Psoas muscle (tissue), 8 donors: ENCODE results near the gene NRIP1. TPM values are rescaled to one million over a fixed set of nuclear protein-coding genes. Genes with fewer than 3 reads are reported as not detected.
A peak's percentile ranks its signal among the peaks of the same experiment; 100 is the strongest.

Experiments used
- ATAC-seq, 4 donors: fragments of 200-7000 bp; cut with Tn5 transposase; one replicate each; pipeline ENCODE4 v1.9.1; 2020; ENCODE audit warnings: moderate library complexity in 3 of 4, mild to moderate bottlenecking in 2 of 4
- DNase-seq, 2 donors: peaks; one replicate each; pipeline ENCODE4 v3.0.0-alpha.2; 2020
- H3K27ac ChIP-seq: fragments of 200-600 bp; one replicate; pipeline ENCODE4 v1.8.0; 2022
- H3K27me3 ChIP-seq, 3 donors: fragments of 200-600 bp in 1 of 3; one replicate each; pipeline versions ENCODE4 v1.6.1 to v1.8.0; 2013 to 2022; ENCODE audit warnings: low read length in 2 of 3, mild to moderate bottlenecking in 2 of 3, moderate library complexity in 1 of 3; ENCODE audit not compliant: insufficient read depth in 3 of 3
- H3K36me3 ChIP-seq, 2 donors: fragments of 200-600 bp in 1 of 2; one replicate each; pipeline versions ENCODE4 v1.6.1 to v1.8.0; 2013 to 2022; ENCODE audit warnings: low read depth in 1 of 2, mild to moderate bottlenecking in 1 of 2, moderate library complexity in 1 of 2; ENCODE audit not compliant: insufficient read depth in 1 of 2
- H3K4me1 ChIP-seq: fragments of 200-600 bp; one replicate; pipeline ENCODE4 v1.8.0; 2022
- H3K4me3 ChIP-seq: fragments of 200-600 bp; one replicate; pipeline ENCODE4 v1.8.0; 2022; ENCODE audit warnings: mild to moderate bottlenecking
- H3K9me3 ChIP-seq: fragments of 200-600 bp; one replicate; pipeline ENCODE4 v1.8.0; 2022
- WGBS, 3 donors: extraction: QIAGEN DNeasy Blood & Tissue Kit; methylation state at CpG; one replicate each; pipeline versions ENCODE4 v1.1.6 to v1.1.7; 2013; 5-methylcytosine and 5-hydroxymethylcytosine counted together
- intact Hi-C, 2 donors: fragments of 100-400 bp; cut with DNase I; formaldehyde crosslinking; loops; one replicate each; pipeline versions ENCODE4 v1.11.0 to v1.14.2; 2022
- polyA plus RNA-seq, 3 donors: library from polyadenylated mRNA; stranded (reverse); fragments of 200-250 nt; gene quantifications; one replicate each; pipeline ENCODE4 v1.2.3, GENCODE V29; 2013
- total RNA-seq, 4 donors: library from RNA; stranded (reverse); fragmentation: NEBNext Ultra II Directional in 2 of 4; extraction: Animal tissue kit (Norgen Biotek cat#: 25700) in 2 of 4; gene quantifications; one replicate each; pipeline versions ENCODE4 v1.2.1 to v1.2.4, GENCODE V29; 2021 to 2023
- TF ChIP-seq, protein P1 (sequence below): fragments of 200-600 bp; IDR thresholded peaks from one replicate; pipeline ENCODE4 v1.8.0; 2022; ENCODE audit warnings: antibody characterized with exemption
- donor health status: healthy with polysubstance abuse.
- donor health status: DM: no; HTN: no; CAD: no; lungs with moderate emphysema.
- donor health status: Bipolar disorder and iron deficiency.
- donor health status: healthy.
- donor health status: DM: yes; HTN: yes; CAD: no.
- donor health status: DM: no; HTN: no; CAD: no.
- donor health status: DM: no; HTN: no; CAD: no.
- donor health status: DM: yes; HTN: yes; CAD: no.

NRIP1 gene
- total and polyA plus RNA-seq, 7 donors: 12.1 to 137 (median 42.8) TPM

DNA sequence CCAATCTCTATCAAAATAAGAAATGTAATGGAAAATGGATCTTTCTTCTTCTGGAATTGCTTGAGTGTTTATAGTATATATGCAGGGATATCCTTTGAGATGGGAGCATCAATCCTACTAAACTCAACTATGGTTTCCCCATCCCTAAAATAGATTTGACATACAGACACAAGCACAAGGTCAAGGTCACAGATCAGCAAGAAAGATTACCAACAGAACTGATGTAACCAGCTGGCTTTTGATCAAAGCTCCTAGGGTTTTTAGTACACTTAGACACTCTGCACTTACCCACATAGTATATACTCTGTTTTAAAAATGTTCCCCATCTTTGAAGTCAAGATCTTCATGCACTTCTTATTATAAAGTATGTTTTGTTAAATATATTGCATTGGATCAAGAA lies 85.5 kb downstream of the NRIP1 start:
- intact Hi-C loops: loop anchor here in 1 of 2 donors (10.0 kb wide), 1 partner anchor 76 kb away; no protein-coding TSS in a partner anchor
- no peaks in the 10 kb centered on the region for H3K9me3 ChIP-seq
- peaks cover 0 to 6% of the 10 kb centered on the region in 2 donors for H3K36me3 ChIP-seq
- peaks cover 22% of the 10 kb centered on the region for H3K4me1 ChIP-seq
- H3K4me3 ChIP-seq: no peak overlapping the region
- DNase-seq (no peak), ATAC-seq (peak in 3 of 4 donors; percentile 28 to 54 (median 37))
- TF ChIP-seq, protein P1, sequence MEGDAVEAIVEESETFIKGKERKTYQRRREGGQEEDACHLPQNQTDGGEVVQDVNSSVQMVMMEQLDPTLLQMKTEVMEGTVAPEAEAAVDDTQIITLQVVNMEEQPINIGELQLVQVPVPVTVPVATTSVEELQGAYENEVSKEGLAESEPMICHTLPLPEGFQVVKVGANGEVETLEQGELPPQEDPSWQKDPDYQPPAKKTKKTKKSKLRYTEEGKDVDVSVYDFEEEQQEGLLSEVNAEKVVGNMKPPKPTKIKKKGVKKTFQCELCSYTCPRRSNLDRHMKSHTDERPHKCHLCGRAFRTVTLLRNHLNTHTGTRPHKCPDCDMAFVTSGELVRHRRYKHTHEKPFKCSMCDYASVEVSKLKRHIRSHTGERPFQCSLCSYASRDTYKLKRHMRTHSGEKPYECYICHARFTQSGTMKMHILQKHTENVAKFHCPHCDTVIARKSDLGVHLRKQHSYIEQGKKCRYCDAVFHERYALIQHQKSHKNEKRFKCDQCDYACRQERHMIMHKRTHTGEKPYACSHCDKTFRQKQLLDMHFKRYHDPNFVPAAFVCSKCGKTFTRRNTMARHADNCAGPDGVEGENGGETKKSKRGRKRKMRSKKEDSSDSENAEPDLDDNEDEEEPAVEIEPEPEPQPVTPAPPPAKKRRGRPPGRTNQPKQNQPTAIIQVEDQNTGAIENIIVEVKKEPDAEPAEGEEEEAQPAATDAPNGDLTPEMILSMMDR: no peak
- no peak overlapping the region for H3K27ac ChIP-seq
- H3K27me3 ChIP-seq: no peaks in the 10 kb centered on the region

GRCh38 chr21:14977814-14978213 lies 87.0 kb downstream of the NRIP1 start:
- intact Hi-C loops: loop anchor here in 1 of 2 donors (10.0 kb wide), 1 partner anchor 77 kb away; no protein-coding TSS in a partner anchor
- peaks cover 0 to 6% of the 10 kb centered on the region in 2 donors for H3K36me3 ChIP-seq
- 47 to 66% (median 50%) methylated on average over 5 of the region's 5 CpGs for WGBS, 3 donors
- no peak overlapping the region for H3K4me3 ChIP-seq
- ATAC-seq: peak; percentile 56 to 71 (median 67)
- H3K27ac ChIP-seq: no peak overlapping the region
- no peaks in the 10 kb centered on the region for H3K27me3 ChIP-seq
- DNase-seq: no peak
- peaks cover 22% of the 10 kb centered on the region for H3K4me1 ChIP-seq
- no peaks in the 10 kb centered on the region for H3K9me3 ChIP-seq
- TF ChIP-seq, protein P1: no peak

DNA sequence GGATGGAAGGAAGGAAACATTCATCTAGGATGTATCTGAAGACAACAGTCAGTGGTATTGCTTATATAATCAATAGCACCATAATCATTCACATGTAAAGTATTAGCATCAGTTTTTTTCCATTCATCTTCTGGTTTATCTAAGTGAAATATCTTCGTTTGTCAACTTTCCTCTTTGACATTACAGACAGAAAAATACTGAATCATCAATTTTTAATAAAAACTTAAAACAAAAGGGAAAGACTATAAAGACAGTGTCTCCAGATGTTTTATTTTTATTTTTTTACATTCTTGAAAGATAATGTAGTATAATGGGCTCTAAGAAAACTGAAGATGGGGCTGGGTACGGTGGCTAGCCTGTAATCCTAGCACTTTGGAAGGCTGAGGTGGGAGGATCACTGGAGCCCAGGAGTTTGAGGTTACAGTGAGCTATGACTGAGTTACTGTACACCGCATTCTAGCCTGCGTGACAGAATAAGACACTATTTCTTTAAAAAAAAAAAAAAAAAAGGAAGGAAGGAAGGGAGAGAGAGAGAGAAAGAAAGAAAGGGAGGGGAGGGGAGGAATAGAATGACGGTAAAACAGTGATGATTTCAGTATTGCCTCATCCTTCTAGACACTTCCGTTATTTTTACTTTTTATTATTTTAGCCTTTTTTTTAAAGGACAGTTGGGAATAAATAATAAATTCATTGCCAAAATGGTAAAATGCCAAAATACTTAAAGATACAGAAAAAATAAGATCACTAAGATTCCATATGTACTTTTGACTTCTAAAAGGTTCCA lies 89.5 kb downstream of the NRIP1 start:
- H3K36me3 ChIP-seq: peaks cover 0 to 6% of the 10 kb centered on the region in 2 donors
- intact Hi-C loops: loop anchor here in 1 of 2 donors (10.0 kb wide), 1 partner anchor 79 kb away; no protein-coding TSS in a partner anchor
- H3K27ac ChIP-seq: no peak overlapping the region
- H3K4me3 ChIP-seq: no peak overlapping the region
- ATAC-seq (no peak), DNase-seq (no peak)
- H3K9me3 ChIP-seq: no peaks in the 10 kb centered on the region
- H3K4me1 ChIP-seq: peaks cover 22% of the 10 kb centered on the region
- 74 to 75% (median 74%) methylated on average over 6 of the region's 6 CpGs for WGBS, 3 donors
- H3K27me3 ChIP-seq: no peaks in the 10 kb centered on the region
- TF ChIP-seq, protein P1: no peak

- ATAC-seq: no peak
- 96 to 99% (median 97%) methylated on average over 6 of the region's 6 CpGs for WGBS, 3 donors
These were observed 92.1 kb downstream of the NRIP1 start for GRCh38 chr21:14972678-14973077.

More at GRCh38 chr21:14972678-14973077, 92.1 kb downstream of the NRIP1 start:
- Histone ChIP-seq H3K9me3 (no peaks in the 10 kb centered on the region), H3K4me1 (peaks cover 9% of the 10 kb centered on the region), H3K27ac (no peak overlapping the region), H3K36me3 (peaks cover 6 to 14% of the 10 kb centered on the region in 2 donors), H3K4me3 (no peak overlapping the region), H3K27me3 (no peaks in the 10 kb centered on the region)
- TF ChIP-seq, protein P1: no peak
- intact Hi-C loops: loop anchor here in 1 of 2 donors (10.0 kb wide), 1 partner anchor 82 kb away; no protein-coding TSS in a partner anchor
- no peak for DNase-seq
